Measurements from ENCODE around the gene GALNT2. TPM values are rescaled to one million over a fixed set of nuclear protein-coding genes. Genes with fewer than 3 reads are reported as not detected.

Gene GALNT2
- total and polyA plus RNA-seq, 2 experiments from 2014 or later = 17.8 to 48.3 TPM

DNA sequence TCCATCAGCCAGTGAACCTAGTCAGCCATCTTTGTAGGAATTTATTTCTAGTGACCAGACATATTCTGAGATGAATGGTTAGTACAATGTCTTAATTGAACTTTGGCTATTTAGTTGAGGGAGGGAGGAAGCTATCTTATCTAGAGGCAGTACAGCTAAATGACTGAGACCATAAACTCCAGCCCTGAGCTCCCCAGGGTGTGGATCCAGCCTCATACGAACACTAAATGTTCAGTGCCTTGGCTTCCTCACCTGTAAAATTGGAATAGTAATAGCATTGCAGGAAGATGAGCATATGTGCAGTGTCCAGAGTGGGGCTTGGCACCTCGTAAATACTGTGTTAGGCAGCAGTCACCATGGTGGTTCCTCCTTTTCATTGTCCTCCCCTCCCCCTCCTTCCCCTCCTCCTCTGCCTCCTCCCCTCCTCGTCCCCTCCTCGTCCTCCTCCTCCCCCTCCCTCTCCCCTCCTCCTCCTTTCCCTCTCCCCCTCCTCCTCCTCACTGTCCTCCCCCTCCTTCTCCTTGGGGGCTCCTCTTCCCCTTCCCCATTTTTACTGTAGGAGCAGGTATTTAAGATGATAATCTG, 108.2 kb downstream of the GALNT2 start:
- no peaks in the 10 kb centered on the region for H3K9me3 Mint-ChIP-seq
- TF ChIP-seq, protein P1, sequence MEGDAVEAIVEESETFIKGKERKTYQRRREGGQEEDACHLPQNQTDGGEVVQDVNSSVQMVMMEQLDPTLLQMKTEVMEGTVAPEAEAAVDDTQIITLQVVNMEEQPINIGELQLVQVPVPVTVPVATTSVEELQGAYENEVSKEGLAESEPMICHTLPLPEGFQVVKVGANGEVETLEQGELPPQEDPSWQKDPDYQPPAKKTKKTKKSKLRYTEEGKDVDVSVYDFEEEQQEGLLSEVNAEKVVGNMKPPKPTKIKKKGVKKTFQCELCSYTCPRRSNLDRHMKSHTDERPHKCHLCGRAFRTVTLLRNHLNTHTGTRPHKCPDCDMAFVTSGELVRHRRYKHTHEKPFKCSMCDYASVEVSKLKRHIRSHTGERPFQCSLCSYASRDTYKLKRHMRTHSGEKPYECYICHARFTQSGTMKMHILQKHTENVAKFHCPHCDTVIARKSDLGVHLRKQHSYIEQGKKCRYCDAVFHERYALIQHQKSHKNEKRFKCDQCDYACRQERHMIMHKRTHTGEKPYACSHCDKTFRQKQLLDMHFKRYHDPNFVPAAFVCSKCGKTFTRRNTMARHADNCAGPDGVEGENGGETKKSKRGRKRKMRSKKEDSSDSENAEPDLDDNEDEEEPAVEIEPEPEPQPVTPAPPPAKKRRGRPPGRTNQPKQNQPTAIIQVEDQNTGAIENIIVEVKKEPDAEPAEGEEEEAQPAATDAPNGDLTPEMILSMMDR (conservative IDR thresholded peaks at IDR 0.05; ENCODE audit: low read depth in 2 of 2) = no peak
- TF ChIP-seq, protein P2, sequence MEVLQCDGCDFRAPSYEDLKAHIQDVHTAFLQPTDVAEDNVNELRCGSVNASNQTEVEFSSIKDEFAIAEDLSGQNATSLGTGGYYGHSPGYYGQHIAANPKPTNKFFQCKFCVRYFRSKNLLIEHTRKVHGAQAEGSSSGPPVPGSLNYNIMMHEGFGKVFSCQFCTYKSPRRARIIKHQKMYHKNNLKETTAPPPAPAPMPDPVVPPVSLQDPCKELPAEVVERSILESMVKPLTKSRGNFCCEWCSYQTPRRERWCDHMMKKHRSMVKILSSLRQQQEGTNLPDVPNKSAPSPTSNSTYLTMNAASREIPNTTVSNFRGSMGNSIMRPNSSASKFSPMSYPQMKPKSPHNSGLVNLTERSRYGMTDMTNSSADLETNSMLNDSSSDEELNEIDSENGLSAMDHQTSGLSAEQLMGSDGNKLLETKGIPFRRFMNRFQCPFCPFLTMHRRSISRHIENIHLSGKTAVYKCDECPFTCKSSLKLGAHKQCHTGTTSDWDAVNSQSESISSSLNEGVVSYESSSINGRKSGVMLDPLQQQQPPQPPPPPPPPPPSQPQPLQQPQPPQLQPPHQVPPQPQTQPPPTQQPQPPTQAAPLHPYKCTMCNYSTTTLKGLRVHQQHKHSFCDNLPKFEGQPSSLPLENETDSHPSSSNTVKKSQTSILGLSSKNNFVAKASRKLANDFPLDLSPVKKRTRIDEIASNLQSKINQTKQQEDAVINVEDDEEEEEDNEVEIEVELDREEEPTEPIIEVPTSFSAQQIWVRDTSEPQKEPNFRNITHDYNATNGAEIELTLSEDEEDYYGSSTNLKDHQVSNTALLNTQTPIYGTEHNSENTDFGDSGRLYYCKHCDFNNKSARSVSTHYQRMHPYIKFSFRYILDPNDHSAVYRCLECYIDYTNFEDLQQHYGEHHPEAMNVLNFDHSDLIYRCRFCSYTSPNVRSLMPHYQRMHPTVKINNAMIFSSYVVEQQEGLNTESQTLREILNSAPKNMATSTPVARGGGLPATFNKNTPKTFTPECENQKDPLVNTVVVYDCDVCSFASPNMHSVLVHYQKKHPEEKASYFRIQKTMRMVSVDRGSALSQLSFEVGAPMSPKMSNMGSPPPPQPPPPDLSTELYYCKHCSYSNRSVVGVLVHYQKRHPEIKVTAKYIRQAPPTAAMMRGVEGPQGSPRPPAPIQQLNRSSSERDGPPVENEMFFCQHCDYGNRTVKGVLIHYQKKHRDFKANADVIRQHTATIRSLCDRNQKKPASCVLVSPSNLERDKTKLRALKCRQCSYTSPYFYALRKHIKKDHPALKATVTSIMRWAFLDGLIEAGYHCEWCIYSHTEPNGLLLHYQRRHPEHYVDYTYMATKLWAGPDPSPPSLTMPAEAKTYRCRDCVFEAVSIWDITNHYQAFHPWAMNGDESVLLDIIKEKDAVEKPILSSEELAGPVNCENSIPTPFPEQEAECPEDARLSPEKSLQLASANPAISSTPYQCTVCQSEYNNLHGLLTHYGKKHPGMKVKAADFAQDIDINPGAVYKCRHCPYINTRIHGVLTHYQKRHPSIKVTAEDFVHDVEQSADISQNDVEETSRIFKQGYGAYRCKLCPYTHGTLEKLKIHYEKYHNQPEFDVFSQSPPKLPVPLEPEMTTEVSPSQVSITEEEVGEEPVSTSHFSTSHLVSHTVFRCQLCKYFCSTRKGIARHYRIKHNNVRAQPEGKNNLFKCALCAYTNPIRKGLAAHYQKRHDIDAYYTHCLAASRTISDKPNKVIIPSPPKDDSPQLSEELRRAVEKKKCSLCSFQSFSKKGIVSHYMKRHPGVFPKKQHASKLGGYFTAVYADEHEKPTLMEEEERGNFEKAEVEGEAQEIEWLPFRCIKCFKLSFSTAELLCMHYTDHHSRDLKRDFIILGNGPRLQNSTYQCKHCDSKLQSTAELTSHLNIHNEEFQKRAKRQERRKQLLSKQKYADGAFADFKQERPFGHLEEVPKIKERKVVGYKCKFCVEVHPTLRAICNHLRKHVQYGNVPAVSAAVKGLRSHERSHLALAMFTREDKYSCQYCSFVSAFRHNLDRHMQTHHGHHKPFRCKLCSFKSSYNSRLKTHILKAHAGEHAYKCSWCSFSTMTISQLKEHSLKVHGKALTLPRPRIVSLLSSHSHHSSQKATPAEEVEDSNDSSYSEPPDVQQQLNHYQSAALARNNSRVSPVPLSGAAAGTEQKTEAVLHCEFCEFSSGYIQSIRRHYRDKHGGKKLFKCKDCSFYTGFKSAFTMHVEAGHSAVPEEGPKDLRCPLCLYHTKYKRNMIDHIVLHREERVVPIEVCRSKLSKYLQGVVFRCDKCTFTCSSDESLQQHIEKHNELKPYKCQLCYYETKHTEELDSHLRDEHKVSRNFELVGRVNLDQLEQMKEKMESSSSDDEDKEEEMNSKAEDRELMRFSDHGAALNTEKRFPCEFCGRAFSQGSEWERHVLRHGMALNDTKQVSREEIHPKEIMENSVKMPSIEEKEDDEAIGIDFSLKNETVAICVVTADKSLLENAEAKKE (CRISPR knock-in tag; IDR thresholded peaks at IDR 0.05) = no peak
- TF ChIP-seq EZH2phosphoT487 (IDR thresholded peaks at IDR 0.05; ENCODE audit: unreplicated experiment) (no peak), STAT1 (IDR thresholded peaks at IDR 0.05; ENCODE audit: unreplicated experiment) (no peak), CREB1 (CRISPR knock-in tag; IDR thresholded peaks at IDR 0.05; ENCODE audit: low read depth) (no peak)
- TF ChIP-seq, protein P3, sequence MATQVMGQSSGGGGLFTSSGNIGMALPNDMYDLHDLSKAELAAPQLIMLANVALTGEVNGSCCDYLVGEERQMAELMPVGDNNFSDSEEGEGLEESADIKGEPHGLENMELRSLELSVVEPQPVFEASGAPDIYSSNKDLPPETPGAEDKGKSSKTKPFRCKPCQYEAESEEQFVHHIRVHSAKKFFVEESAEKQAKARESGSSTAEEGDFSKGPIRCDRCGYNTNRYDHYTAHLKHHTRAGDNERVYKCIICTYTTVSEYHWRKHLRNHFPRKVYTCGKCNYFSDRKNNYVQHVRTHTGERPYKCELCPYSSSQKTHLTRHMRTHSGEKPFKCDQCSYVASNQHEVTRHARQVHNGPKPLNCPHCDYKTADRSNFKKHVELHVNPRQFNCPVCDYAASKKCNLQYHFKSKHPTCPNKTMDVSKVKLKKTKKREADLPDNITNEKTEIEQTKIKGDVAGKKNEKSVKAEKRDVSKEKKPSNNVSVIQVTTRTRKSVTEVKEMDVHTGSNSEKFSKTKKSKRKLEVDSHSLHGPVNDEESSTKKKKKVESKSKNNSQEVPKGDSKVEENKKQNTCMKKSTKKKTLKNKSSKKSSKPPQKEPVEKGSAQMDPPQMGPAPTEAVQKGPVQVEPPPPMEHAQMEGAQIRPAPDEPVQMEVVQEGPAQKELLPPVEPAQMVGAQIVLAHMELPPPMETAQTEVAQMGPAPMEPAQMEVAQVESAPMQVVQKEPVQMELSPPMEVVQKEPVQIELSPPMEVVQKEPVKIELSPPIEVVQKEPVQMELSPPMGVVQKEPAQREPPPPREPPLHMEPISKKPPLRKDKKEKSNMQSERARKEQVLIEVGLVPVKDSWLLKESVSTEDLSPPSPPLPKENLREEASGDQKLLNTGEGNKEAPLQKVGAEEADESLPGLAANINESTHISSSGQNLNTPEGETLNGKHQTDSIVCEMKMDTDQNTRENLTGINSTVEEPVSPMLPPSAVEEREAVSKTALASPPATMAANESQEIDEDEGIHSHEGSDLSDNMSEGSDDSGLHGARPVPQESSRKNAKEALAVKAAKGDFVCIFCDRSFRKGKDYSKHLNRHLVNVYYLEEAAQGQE (IDR thresholded peaks at IDR 0.05; ENCODE audit: unreplicated experiment) = no peak
- Histone ChIP-seq H3K27me3 (ENCODE audit: insufficient read depth) (no peaks in the 10 kb centered on the region), H3F3A (replicated peaks; ENCODE audit: low read depth) (no peaks in the 10 kb centered on the region), H3K4me2 (no peak overlapping the region), H3K4me1 (ENCODE audit: insufficient read depth) (peaks cover 27% of the 10 kb centered on the region), H3K79me2 (replicated peaks; ENCODE audit: insufficient read depth) (peaks cover 22% of the 10 kb centered on the region), H3K27ac (ENCODE audit: low read depth) (no peak overlapping the region), H3K4me3 (no peak overlapping the region), H4K20me1 (replicated peaks; ENCODE audit: insufficient read depth) (no peaks in the 10 kb centered on the region), H2AFZ (no peak overlapping the region), H3K9me2 (ENCODE audit: insufficient read depth) (no peaks in the 10 kb centered on the region; the same call in 1 of the 2 replicates), H3K36me3 (ENCODE audit: insufficient read depth) (no peaks in the 10 kb centered on the region)
- H3K4me1 Mint-ChIP-seq = peaks cover 49% of the 10 kb centered on the region
- ATAC-seq = no peak
- no peak for DNase-seq (ENCODE audit: low spot score)
- H3K27ac Mint-ChIP-seq = no peak overlapping the region
- H3K27me3 Mint-ChIP-seq (ENCODE audit: insufficient read depth, low read depth, poor library complexity) = peaks cover 5% of the 10 kb centered on the region
- no peak overlapping the region for H3K4me3 Mint-ChIP-seq
- peaks cover 6% of the 10 kb centered on the region; the same call in 1 of the 3 replicates for H3K36me3 Mint-ChIP-seq (ENCODE audit: low read depth)

Data from GM23338 (cell line).